Ovary (tissue), 3 donors: ENCODE results near the gene PUSL1.

Experiments used
- CTCF ChIP-seq, 3 donors: fragments of 450-650 bp in 2 of 3; fragments of 200-600 bp in 1 of 3; IDR thresholded peaks; one replicate each; pipeline versions ENCODE4 v1.5.1 to v1.8.0; 2016 to 2022; ENCODE audit warnings: antibody characterized with exemption in 3 of 3, mild to moderate bottlenecking in 1 of 3
- EP300 ChIP-seq: sonication (generic); formaldehyde crosslinking; IDR thresholded peaks from one replicate; pipeline ENCODE4 v1.6.1; 2017; ENCODE audit warnings: antibody characterized with exemption
- POLR2A ChIP-seq: fragments of 450-650 bp; IDR thresholded peaks from one replicate; pipeline ENCODE4 v1.6.1; 2017; ENCODE audit warnings: antibody characterized with exemption, mild to moderate bottlenecking, moderate library complexity
- donor health status: DM: no; HTN: no; CAD: no.

- TF ChIP-seq CTCF (IDR thresholded peaks at IDR 0.05) (no peak), EP300 (no peak), POLR2A (no peak)
Observed at GRCh38 chr1:1324084-1324523, 15.7 kb downstream of the PUSL1 start.
